NCI-H1105 treated with DMSO at 0.1 percent for 48 hours (cell line): ENCODE measurements around the gene ATP11A.

ENCODE experiments used
- DNase-seq: peaks from one replicate; lab custom pipeline; 2025; lab: John Stamatoyannopoulos, UW

Gene ATP11A

DNA sequence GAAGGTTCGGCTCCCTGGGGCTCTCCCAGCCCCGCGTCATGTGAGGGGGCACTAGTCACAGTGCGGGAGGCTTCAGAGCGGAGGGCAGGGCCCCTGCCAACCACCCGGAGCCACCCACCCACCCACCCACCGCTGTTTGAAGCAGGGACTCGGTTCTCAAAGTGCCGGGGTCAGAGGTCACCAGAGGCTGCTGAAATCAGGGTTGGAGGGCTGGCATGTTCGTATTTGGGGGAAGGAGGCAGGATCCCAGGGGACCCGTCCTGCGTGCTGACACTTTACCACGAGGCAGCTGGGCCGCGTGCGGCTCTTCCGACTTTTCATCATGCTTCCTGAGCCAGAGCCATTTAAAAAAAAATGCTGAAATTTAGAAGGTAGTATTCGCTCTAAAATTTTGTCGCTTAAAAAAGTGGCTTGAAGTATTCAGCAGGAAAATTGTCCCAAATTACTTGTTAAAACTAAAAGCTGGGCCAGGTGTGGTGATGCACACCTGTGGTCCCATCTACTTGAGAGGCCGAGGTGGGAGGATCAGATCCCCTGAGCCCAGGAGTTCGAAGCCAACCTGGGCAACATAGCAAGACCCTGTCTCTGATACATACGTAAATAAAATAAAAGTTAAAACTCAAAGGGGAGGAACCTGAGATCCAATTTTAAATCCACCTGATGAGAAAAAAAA is 21.2 kb downstream of the ATP11A start:
- no peak for DNase-seq

DNA sequence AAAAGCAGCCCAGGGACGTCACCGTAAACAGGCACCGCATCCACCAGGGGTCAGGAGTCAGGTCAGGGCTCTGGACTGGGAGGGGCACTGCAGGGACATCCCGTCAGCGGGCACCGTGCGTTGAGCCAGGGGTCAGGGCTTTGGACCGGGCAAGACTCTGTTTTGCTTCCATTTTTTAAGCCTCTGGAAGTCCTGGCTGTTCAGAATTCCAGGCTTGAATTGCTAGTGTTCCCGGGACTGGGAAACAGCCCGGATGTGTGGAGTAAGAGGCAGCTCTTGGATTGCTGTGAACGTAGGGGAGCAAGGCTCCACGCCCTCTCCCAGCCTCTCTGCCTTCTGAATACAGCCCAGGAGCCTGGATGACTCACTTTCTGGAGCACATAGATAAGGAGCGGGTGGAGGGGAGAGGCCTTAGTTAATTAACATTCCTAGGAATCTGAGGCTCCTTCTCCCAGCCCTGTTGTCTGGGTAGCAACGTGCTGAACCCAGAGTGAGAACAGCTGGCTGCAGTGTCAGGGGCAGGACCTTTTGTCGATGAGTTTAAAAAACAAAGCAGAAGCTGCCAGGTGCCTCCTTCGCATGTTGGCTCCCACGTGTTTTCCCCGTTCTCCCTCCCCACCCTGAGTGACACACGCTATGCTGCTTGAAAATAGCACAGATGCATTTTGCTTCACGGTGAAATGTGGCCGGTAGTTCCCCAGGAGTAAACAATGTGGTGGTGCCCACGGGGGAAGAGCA is 21.9 kb downstream of the ATP11A start:
- DNase-seq, result no peak

DNA sequence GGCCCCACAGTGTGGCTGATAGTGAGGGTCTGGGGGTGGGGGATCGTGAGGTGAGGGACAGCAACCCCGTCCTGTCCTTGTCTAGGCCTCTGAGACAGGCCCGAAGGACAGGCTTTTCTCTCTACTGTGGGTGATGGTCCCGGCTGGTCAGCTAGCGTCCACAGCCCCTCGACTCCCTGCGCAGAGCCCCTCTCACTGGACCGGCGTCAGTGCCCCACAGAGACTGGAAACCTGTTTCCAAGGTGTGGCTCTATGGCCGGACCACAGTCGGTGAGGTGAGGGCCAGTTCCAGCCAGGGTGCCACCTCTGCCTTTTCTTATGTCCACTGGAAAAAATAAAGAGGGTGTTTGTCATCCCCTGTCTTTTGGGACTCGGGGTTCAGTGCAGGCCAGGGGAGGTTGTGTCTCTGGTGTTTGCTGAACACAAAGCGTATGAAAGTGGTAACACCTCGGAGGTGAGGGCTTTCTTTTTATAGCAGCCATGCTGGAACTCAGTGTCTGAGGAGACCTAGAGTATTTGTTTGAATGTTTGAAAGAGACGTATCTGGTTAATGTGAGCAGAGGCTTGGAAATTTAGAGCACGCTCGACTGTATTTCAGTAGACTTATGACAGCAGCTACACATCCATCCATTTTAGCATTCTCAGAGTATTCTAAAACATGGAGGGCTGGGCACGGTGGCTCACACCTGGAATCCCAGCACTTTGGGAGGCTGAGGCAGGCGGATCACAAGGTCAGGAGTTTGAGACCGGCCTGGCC is 22.8 kb downstream of the ATP11A start:
- no peak for DNase-seq

DNA sequence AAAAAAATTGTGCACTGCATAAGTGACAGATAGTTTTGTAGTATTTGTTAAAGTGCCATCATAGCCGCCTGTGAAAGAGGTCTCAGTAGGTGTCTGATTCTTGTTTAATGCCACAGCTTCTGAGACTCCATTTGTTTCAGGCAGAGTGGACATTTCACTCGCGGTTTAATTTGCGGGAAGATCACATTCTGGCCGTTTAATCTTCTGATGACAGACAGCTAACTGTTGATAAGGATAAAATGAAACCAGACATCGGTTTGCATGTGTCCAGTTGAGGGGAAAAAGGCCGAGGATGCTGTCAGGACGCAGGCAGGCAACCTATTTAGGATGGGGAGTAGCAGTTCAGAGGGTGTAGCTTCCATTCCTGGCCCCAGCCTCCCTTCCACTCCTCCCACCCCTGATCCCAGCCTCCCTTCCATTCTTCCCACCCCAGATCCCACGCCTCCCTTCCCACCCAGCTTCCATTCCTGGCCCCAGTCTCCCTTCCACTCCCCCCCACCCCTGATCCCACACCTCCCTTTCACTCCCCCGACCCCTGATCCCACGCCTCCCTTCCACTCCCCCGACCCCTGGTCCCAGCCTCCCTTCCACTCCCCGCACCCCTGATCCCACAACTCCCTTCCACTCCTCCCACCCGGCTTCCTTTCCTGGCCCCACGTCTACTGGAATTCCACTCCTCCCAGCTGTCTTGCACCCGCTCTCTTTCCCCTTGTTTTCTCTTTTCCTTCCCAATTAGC is 23.8 kb downstream of the ATP11A start:
- DNase-seq, result no peak

DNA sequence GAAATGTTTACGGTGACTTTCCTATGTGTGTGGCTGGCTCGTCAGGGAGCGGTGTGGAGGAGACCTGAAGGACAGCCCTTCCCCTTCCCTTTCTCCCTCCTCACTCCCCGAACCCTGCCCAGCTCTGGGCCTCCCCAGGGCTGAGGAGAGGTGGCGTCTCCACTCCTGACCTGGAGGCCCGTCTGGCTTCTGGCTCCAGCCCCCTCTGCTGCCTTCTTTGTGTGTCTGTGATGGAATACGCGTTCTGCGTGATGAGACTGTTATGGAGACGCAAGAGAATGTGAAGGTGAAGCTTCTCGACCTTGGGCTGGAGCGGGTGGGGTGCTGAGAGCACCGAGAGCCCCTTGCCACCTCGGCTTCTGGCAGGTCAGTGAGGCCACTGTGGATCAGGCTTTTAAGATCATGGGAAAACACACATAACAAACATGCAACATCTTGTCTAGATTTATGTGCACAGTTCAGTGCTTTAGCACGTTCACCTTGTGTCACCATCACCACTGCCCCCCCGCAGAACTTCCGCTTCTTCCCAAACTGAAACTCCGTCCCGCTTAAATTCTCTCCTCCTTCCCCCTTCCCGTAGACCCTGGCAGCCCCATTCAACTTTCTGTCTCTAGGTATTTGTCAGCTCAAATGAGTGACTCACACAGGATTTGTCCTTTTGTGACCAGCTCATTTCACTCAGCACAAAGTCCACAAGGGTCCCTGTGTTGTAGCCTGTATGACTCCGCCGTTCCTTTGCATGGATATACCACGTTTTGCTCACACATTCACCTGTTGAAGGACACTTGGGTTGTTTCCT is 24.7 kb downstream of the ATP11A start:
- no peak for DNase-seq

DNA sequence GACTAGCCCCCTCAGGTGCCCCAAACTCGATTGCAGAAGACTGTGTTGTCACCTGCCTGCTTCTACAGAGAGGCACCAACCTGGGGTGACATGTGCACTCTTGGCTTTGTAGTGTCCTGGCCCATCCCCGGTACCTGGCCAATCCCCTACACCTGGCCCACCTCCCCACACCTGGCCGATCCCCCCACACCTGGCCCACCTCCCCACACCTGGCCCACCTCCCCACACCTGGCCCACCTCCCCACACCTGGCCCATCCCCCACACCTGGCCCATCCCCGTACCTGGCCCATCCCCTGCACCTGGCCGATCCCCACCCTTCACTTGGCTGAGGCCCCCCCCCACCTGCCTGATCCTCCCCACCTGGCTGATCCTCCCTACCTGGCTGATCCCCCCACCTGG is 25.4 kb downstream of the ATP11A start:
- no peak for DNase-seq

DNA sequence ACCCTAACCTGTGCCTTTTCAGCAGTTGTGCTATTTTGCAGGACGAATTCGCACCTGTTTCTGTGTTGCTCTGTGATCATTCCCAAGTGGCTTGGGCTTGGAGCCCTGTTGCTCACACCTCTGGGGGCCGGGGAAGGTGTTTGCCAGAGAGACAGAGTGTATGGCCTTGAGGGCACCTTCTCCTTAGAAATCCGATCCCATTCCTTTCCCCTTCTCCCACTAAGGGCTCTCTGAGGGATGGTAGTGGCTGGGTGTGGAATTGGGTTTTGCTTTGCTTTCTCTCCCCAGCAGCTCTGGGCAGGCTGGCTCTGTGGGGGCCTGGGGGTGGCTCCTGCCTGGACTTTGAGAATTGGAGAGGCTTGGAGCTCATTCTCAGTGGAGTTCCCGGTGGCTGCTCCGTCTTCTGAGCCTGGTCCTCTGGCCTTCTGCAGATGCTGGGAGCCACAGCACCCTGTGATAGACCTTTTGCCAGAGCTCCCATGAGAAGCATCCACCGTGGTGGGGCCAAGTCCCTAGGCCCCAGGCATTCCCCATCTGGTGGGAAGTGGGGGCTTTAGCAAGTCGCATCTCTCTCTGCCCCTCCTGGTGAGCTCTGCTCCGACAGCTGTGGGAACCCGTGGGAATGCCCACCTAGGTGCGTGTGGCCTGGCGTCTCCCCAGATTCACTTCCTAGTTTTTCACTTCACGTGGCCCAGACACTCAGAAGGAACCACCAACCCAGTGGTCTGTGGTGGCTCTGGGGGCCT is 26.1 kb downstream of the ATP11A start:
- no peak for DNase-seq

DNA sequence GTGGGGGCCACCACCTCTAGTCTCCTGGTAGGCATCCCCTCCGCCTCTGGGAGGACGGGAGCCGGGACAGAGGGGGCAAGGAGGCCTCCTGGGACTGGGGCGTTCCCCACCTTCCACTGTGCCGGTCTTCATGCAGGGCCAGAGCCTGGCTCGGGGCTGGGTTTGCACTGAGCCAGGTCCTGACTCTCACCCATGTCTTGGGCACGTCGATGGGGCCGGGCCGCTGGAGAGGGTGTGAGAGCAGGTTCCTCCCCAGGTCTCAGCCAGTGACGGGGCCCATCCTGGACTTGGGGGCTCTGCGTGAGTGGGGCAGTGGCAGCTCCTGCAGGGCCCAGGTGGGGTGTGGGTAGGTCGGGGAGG is 26.6 kb downstream of the ATP11A start:
- DNase-seq, result no peak

DNA sequence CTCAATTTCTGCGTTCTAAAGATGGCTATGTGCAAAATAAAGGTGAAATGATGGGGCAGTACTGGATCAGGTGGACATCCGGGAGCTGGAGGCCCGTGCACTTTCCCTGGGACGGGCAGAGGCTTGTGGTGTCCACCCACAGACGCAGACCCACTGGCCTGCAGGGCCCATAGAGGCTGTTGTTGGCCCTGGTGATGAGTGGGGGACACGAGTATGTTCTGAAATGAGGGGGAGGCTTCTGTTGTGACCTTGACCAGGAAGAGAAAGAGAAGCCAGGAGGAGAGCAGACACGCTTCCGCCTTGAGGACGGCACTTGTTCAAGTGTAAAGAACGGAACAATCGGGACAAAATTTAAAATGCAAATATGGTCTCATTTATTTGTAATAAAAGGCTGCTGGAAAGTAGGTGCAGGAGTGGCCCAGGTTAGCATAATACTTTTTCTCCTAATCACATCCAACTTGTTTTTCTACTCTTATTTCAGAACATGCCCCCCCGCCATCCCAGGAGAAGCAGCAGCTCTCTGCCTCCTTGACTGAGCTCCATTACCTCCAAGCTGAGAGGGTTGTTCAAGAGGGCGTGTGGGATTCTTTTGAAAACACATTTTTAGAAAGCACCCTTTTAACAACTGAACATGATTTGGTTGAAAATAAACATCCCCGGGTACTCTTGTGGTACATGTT is 27.1 kb downstream of the ATP11A start:
- DNase-seq, result no peak

DNA sequence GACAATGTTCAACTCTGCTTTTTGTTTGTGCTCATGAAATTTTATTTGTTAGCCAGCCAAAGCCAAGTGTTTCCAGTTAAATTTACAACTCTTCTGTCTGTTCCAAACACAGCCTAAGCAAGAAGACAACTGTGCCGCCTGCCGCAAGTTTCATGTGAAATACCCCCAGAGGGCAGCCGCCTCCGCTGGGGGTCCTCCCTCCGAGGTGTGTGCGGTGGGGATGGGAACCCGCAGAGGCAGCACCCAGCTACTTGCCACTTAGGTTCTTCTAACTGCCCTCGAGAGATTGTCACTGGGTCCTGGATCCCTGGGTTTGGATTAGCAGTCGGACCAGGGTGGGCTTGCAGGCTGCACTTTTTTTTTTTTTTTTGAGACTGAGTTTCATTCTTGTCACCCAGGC is 28.5 kb downstream of the ATP11A start:
- no peak for DNase-seq

DNA sequence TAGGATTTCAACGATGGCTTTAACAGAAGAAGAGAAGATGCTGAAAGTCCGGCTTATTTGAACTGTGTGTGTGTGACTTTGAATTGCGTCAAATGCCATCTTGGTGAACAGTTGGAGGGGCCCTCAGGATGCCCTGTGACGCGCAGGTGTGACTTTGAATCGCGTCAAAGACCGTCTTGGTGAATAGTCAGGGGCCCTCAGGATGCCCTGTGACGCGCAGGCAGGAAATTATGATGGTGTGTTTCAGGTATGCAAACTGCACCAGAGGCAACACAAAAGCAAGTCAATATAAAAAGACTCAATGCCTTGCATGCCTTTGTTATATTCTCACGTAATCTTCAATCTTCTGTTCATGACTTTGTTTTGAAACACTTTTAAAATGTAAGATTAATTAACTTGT is 29.2 kb downstream of the ATP11A start:
- no peak for DNase-seq

DNA sequence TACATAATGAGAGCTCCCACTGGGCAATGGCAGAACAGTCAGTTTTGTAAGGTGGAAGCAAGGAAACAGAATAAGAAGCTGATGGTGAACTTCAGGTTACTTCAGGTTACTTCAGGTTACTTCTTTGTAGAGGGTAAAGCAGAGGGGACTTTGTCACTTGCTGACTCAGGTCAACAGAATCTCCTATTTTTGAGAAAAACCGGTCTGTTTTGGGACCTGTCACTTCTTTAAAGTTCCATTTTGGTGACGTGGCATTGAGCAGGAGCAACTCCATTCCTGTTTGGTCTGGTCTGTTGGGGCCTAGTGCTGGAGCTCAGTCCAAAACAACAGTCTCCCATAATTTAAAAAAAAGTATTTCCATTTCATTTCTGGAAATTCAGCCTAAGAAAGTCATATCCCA is 29.7 kb downstream of the ATP11A start:
- DNase-seq, result no peak

DNA sequence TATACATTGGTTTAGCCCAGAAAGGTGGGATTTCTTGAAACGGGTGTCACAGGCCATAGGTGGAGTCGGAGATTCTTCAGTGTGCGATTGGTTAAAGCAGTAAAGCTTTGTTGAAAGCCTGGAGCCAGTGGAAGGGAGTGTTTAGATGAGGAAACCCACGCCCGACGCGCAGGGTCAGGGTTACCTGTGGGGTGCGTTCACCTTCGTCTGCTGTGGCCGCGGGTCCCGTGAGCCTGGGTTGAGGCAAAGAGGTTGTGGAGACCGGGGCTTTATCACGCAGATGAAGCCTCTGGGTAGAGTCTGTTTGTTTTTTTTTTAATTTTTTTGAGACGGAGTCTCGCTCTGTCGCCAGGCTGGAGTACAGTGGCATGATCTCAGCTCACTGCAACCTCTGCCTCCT is 30.4 kb downstream of the ATP11A start:
- DNase-seq, result no peak

DNA sequence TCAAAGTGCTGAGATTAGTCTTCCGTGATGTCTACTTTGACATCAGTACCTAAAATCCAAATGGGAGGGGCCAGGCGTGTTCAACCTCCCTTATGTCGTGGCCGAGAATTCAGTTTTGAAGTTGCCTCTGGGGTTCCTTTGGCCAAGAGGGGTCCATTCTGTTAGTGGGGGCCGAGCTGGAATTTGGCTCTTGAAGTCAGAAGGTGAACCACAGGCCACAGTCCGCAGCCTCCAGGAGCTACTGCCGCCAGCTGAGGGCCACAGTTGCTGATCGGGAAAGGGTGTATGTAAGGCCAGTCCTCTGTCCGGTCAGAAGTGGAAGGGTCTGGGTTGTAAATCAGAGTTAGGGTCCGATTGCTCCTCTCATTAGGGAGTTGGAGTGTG is 31.0 kb downstream of the ATP11A start:
- no peak for DNase-seq

DNA sequence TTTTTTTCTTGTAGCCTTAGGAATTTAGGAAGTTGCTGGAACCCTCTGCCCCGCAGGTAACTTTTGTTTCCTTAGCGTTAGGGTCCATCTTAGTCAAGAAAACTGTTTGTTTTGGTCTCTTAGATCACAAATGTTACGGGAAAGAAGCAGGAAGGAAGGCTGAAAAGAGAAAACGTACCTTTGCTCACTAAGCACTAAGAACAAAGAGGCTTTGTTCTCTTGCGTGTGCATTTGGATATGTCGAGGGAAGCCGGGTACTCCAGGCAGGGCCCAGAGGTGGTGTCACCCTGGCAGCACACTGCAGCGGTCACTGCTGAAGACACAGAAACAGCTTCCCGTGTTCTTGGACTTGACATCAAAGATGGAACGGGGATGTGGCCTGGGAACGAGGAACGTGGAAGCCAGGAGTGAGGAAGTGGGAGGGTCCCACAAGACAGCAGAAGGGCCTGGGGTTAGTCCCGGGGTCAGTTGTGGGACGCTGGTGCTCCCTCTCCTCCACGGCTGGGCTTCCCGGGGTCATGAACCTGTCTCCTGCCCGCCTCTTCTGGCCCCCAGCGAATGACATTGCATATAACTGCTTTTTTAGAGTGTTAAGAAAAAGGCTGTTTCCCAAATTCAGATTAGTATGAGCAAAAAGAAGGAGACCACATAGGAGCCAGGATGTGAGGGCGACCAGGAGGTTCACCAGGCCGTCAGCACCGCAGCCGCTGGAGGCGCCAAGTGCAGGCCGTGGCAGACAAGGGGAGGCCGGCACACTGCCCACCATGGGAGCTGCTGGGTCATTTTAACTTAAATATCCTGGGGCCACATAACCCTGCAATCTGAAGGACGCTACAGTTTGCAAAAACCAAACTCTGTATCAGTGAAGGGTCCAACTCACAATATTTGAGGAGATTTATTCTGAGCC is 31.6 kb downstream of the ATP11A start:
- DNase-seq, result no peak

DNA sequence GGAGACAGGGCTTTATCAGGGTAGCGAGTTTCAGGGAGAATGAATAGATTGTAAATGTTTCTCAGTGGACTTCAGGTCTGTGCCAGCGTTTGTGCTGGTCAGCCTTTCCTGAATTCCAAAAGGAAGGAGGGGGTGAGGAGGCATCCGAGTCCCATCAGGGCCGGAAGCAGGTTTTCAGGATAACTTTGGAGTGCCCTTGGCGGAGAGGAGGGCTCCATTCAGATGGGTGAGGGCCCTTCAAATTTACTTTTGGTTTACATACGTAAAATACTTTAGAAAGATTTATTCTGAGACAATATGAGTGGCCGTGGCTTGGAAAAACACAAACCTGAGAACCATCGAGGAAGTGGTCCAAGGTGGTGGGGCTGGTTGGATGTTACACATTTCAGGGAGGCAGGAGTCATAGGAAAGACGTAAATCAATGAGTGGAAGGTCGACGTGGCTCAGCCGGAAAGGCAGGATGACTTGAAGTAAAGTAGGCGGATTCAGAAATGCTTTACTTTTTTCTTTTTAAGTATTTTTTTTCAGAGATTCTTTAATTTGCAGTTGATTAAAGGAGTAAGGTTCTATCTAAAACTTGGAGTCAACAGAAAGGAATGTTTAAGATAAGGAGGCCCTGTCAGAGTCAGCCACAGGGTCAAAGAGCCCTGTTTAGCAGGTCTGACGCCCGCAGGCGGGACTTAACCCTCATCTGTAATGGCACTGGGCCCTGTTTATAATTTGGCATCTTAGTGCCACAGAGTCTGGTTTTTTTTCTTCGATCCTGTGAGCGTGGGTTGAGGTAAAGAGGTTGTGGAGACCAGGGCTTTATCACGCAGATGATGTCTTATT is 32.8 kb downstream of the ATP11A start:
- DNase-seq, result no peak

DNA sequence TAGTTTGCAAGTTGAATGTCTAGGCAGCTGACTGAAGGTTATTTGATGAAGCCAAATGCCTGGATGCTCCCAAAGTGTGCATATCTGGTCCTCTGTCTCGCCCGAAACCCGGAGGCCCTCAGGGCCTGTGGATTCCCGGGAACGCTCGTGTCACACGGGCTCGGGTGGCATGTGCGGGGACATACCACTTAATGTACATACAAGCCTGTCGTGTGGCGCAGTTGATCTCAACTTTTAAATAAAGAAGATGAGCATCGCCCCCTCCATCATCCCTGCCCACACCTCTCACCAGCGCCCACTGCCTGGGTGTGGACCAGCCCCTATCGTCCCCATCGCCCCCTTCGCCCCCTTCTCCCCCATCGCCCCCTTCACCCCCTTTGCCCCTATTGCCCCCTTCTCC is 33.9 kb downstream of the ATP11A start:
- no peak for DNase-seq

DNA sequence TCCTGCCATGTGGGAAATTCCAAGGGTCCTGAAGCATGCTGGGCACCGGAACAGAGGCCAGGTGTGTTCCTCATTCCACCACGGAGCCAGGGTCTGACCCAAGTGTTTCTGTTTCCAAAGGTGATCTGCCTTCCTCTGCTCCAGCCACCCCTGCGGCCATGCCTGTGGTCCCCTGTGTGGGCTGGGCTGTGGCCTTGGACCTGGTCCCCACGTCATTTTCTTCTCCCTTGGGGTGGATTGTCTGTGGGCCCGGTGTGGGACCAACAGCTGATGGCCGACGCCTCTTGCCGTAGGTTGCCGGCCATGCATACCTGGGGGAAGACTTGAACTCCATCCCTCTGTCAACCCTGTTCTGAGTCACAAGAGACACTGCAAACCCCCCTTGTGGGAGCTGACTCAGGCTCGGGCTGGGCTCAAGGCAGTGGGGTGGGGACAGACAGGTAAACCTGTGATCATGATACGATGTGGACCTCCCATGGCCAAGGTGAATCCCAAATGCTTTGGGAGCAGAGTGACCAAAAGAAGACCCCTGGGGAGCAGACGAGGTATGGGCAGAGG is 35.0 kb downstream of the ATP11A start:
- DNase-seq, result no peak
